Measurements from ENCODE around the gene PLAAT4. TPM values are rescaled to one million over a fixed set of nuclear protein-coding genes. Genes with fewer than 3 reads are reported as not detected.

The PLAAT4 gene
- total RNA-seq, 1 experiment from 2014 or later = 0.52 TPM

DNA sequence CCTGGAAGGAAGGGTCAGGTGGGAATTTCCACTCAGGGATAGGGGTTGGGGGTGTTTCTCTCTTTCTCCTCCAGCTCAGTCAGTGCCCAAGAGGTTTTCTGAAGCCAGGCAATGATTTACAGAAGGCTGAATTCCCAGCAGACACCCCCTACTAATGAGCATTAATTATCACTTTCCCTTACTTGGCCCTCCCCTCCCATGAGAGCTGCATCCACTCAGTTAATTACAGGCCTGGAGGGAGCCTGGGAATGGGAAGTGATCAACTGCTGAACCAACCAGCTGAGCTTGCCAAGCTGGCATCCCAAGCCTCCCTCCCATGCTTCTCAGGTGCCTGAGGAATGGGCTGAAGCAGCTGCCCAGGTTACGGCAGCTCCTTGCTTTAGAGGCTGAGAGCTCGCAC lies 29.7 kb upstream of the PLAAT4 start:
- ChIA-PET POLR2A (no interaction called here), RAD21 (ENCODE audit: low non-redundant PET in 1 of 2, low total read pairs in 2 of 2, uncharacterized antibody in 2 of 2, unreplicated experiment in 2 of 2) (no interaction called here), CTCF (interaction anchor here (1.3 to 2.2 kb wide), 3 partner anchors 25 to 471 kb away, joined by 3 to 16 read pairs (median 5); no protein-coding TSS in a partner anchor)
- H3K27me3 ChIP-seq (ENCODE audit: insufficient read depth, low read length) = no peaks in the 10 kb centered on the region
- H3K9me3 ChIP-seq (ENCODE audit: control insufficient read depth in 1 of 2, insufficient read depth in 1 of 2, low read depth in 1 of 2, low read length in 2 of 2) = no peaks in the 10 kb centered on the region
- H3K79me2 ChIP-seq (ENCODE audit: insufficient read depth, low read length) = no peaks in the 10 kb centered on the region
- H3K9ac ChIP-seq (ENCODE audit: low read length) = no peak overlapping the region
- H3K4me2 ChIP-seq (ENCODE audit: low read length) = no peak overlapping the region
- intact Hi-C loops (cut with micrococcal nuclease) = loop anchor here (10.0 kb wide), 1 partner anchor 1208 kb away; no protein-coding TSS in a partner anchor
- no peak for ATAC-seq
- BruUV-seq (replicated peaks) = no TSS peak
- no peaks in the 10 kb centered on the region for H3K9me2 ChIP-seq (ENCODE audit: insufficient read depth)
- no peak for DNase-seq (ENCODE audit: low read depth, low spot score)
- H3K4me1 ChIP-seq (ENCODE audit: control insufficient read depth in 1 of 2, insufficient read depth in 2 of 2, low read length in 2 of 2) = no peaks in the 10 kb centered on the region
- H4K20me1 ChIP-seq (ENCODE audit: insufficient read depth) = no peaks in the 10 kb centered on the region
- no peak overlapping the region for H3K4me3 ChIP-seq (replicated peaks in 1 of 2; ENCODE audit: low read depth in 1 of 2, low read length in 2 of 2)
- H3K36me3 ChIP-seq (ENCODE audit: control insufficient read depth in 1 of 2, insufficient read depth in 2 of 2, low read length in 2 of 2) = no peaks in the 10 kb centered on the region
- H2AFZ ChIP-seq (ENCODE audit: low read depth, low read length, poor library complexity, severe bottlenecking) = no peak overlapping the region
- no peak for TF ChIP-seq ATF3 (IDR thresholded peaks at IDR 0.05)
- no peak for TF ChIP-seq RAD21 (IDR thresholded peaks at IDR 0.05; ENCODE audit: low read depth)
- TF ChIP-seq EZH2 (IDR thresholded peaks at IDR 0.05) = no peak
- TF ChIP-seq ZNF274 (IDR thresholded peaks at IDR 0.05; ENCODE audit: low read depth, low read length) = no peak
- TF ChIP-seq TCF7L2 (IDR thresholded peaks at IDR 0.05; ENCODE audit: borderline replicate concordance, extremely low read depth, insufficient read depth, insufficient read length) = no peak
- no peak for TF ChIP-seq ZFX (IDR thresholded peaks at IDR 0.05)
- no peak for TF ChIP-seq POLR2AphosphoS5 (IDR thresholded peaks at IDR 0.05; ENCODE audit: low read depth, low read length)
- no peak for TF ChIP-seq MAX (IDR thresholded peaks at IDR 0.05)
- TF ChIP-seq CBX3 (IDR thresholded peaks at IDR 0.05; ENCODE audit: low read depth) = no peak
- no peak for TF ChIP-seq SRF (IDR thresholded peaks at IDR 0.05; ENCODE audit: low read depth)
- no peak for TF ChIP-seq FOSL1 (IDR thresholded peaks at IDR 0.05; ENCODE audit: low read depth)
- TF ChIP-seq EGR1 (IDR thresholded peaks at IDR 0.05; ENCODE audit: low read depth) = no peak
- no peak for TF ChIP-seq SIN3A (IDR thresholded peaks at IDR 0.05; ENCODE audit: low read depth)
- TF ChIP-seq ZBTB33 (IDR thresholded peaks at IDR 0.05; ENCODE audit: extremely low read depth, insufficient replicate concordance, low read length) = no peak
- TF ChIP-seq EZH2phosphoT487 (IDR thresholded peaks at IDR 0.05; ENCODE audit: borderline replicate concordance) = no peak
- no peak for TF ChIP-seq SP1 (IDR thresholded peaks at IDR 0.05; ENCODE audit: low read depth)
- TF ChIP-seq, protein P1, sequence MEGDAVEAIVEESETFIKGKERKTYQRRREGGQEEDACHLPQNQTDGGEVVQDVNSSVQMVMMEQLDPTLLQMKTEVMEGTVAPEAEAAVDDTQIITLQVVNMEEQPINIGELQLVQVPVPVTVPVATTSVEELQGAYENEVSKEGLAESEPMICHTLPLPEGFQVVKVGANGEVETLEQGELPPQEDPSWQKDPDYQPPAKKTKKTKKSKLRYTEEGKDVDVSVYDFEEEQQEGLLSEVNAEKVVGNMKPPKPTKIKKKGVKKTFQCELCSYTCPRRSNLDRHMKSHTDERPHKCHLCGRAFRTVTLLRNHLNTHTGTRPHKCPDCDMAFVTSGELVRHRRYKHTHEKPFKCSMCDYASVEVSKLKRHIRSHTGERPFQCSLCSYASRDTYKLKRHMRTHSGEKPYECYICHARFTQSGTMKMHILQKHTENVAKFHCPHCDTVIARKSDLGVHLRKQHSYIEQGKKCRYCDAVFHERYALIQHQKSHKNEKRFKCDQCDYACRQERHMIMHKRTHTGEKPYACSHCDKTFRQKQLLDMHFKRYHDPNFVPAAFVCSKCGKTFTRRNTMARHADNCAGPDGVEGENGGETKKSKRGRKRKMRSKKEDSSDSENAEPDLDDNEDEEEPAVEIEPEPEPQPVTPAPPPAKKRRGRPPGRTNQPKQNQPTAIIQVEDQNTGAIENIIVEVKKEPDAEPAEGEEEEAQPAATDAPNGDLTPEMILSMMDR (IDR thresholded peaks at IDR 0.05 in 2 of 3, conservative IDR thresholded peaks at IDR 0.05 in 1 of 3; ENCODE audit: borderline replicate concordance in 1 of 3, insufficient read depth in 1 of 3, low read depth in 2 of 3, low read length in 2 of 3) = no peak
- no peak for TF ChIP-seq ELF1 (IDR thresholded peaks at IDR 0.05; ENCODE audit: borderline replicate concordance, low read depth)
- H3K27ac ChIP-seq (ENCODE audit: low read depth, low read length) = no peak overlapping the region
